HG03342 (cell line): ENCODE results near the gene TMEM143.
"Not testable (repeated sequence)": the region's sequence is repeated elsewhere in the genome, so short reads cannot be mapped to it uniquely, and the experiment has no call there.

Source experiments
- ATAC-seq: cut with Tn5 transposase; IDR thresholded peaks from one replicate; pipeline ENCODE4 v1.9.1; 2021; ENCODE audit warnings: mild to moderate bottlenecking, moderate library complexity; ENCODE audit not compliant: unreplicated experiment

The TMEM143 gene

GRCh38 chr19:48391100-48392005, 27.6 kb upstream of the TMEM143 start, which contains the start of gene KDELR1:
Gene KDELR1, minus strand, starts transcription at chr19:48391551. Its CDS starts 193 bp downstream, at chr19:48391358.
- ATAC-seq: peak; percentile 69

- ATAC-seq: no peak
Observed at GRCh38 chr19:48390188-48391099, 26.7 kb upstream of the TMEM143 start.

GRCh38 chr19:48386981-48387380, 23.2 kb upstream of the TMEM143 start:
- no peak for ATAC-seq

GRCh38 chr19:48385461-48386087, 21.8 kb upstream of the TMEM143 start:
- ATAC-seq: no peak

GRCh38 chr19:48382286-48382685, 18.5 kb upstream of the TMEM143 start:
- no peak for ATAC-seq

- ATAC-seq: no peak
Observed at GRCh38 chr19:48381178-48381950, 17.6 kb upstream of the TMEM143 start.

- ATAC-seq: no peak
Observed at GRCh38 chr19:48379058-48379457, 15.3 kb upstream of the TMEM143 start.

GRCh38 chr19:48378194-48378570, 14.4 kb upstream of the TMEM143 start:
- ATAC-seq: no peak

GRCh38 chr19:48373567-48373966, 9.8 kb upstream of the TMEM143 start:
- ATAC-seq: no peak

GRCh38 chr19:48372904-48373303, 9.2 kb upstream of the TMEM143 start:
- ATAC-seq: no peak

GRCh38 chr19:48371771-48372170, 8.0 kb upstream of the TMEM143 start:
- ATAC-seq: not testable (repeated sequence)

GRCh38 chr19:48371367-48371766, 7.6 kb upstream of the TMEM143 start:
- ATAC-seq: no peak

GRCh38 chr19:48370955-48371354, 7.2 kb upstream of the TMEM143 start:
- ATAC-seq: no peak

GRCh38 chr19:48368936-48369335, 5.2 kb upstream of the TMEM143 start:
- ATAC-seq: no peak

GRCh38 chr19:48367855-48368254, 4.1 kb upstream of the TMEM143 start:
- ATAC-seq: no peak

- ATAC-seq: no peak
Observed at GRCh38 chr19:48365602-48366001, 1.9 kb upstream of the TMEM143 start.

- no peak for ATAC-seq
Observed at GRCh38 chr19:48364598-48365348, 1.0 kb upstream of the TMEM143 start.

- peak; percentile 7 for ATAC-seq
Observed at GRCh38 chr19:48363500-48363809, 285 bp downstream of the TMEM143 start.

- peak; percentile 57 for ATAC-seq
Observed at GRCh38 chr19:48362716-48363499, 832 bp downstream of the TMEM143 start.
